ENCODE data around the gene DOK6. TPM values are rescaled to one million over a fixed set of nuclear protein-coding genes. Genes with fewer than 3 reads are reported as not detected.

DOK6 gene
- total RNA-seq, 1 donor: 2.1 TPM

DNA sequence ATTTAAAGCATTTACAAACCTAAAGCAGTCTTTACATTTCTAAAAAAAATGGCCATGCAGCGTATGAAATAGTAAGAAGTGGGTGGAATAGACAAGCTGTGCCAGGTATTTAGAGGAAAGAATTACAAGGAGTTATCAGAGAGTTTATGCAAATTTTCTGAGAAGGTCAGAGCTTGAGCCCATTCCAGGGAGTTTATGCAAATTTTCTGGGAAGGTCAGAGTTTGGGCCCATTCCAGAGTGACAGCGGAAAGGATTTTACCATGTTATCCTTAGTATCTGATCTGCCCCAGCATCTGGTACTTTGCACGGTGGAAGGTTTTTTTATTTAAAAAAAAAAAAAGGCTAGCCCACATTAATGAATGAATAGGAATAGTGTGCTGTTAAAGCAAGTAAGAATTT, 1.4 kb upstream of the DOK6 start:
- no peak for DNase-seq (ENCODE audit: low read depth)
- TF ChIP-seq, protein P1, sequence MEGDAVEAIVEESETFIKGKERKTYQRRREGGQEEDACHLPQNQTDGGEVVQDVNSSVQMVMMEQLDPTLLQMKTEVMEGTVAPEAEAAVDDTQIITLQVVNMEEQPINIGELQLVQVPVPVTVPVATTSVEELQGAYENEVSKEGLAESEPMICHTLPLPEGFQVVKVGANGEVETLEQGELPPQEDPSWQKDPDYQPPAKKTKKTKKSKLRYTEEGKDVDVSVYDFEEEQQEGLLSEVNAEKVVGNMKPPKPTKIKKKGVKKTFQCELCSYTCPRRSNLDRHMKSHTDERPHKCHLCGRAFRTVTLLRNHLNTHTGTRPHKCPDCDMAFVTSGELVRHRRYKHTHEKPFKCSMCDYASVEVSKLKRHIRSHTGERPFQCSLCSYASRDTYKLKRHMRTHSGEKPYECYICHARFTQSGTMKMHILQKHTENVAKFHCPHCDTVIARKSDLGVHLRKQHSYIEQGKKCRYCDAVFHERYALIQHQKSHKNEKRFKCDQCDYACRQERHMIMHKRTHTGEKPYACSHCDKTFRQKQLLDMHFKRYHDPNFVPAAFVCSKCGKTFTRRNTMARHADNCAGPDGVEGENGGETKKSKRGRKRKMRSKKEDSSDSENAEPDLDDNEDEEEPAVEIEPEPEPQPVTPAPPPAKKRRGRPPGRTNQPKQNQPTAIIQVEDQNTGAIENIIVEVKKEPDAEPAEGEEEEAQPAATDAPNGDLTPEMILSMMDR (IDR thresholded peaks at IDR 0.05; ENCODE audit: insufficient read depth, low read length): no peak
- no peak overlapping the region for H3K4me3 ChIP-seq (ENCODE audit: low read depth, low read length)

DNA sequence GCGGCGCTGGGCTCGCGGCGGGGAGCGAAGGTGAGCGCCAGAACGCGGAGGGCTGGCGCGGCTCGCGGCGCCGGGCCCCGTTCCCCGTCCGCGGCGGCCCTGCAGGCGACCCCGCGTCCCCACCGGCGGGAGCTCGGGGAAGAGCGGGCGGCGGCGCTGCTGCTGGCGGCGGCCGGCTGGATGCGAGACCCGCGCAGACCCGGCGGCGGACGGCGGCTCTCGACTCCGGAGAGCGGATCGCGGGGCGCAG, 213 bp downstream of the DOK6 start:
- TF ChIP-seq, protein P1 (IDR thresholded peaks at IDR 0.05; ENCODE audit: insufficient read depth, low read length): no peak
- peak overlapping the region; percentile 69 for H3K4me3 ChIP-seq (ENCODE audit: low read depth, low read length)
- DNase-seq (ENCODE audit: low read depth): no peak

DNA sequence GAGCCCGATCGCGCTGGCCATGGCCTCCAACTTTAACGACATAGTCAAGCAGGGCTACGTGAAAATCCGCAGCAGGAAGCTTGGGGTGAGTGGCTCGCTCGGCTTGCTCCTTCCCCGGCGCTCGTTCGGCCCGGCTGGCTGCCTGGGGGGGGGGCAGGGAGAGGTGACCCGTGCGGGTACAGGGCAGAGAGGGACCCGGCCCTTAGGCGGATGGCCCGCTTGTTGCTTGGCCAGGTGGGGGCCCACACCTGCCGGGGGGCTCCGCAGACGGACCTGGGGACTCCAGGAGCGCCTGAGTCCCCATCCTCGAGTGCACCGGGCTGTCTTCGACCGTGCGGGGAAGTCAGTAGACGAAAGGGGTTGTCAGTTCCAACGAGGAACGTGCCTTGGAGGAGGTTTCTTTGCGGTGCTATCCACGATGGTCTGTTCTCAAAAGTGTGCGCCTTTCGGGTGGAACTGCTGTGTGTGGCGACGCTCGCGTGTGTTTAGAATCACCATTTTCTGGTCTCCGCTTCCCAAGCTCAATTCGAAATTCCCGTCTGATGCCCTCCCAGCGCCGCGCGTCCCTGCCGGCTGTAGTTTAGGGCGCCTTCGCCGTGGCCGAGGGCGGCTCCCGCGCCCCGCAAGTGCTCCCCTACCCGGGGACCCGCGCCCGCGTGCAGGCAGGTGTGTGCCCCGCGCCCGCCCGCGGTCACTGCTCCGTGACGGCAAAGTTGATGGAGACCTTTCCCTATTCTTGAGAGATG, 711 bp downstream of the DOK6 start:
- TF ChIP-seq, protein P1 (IDR thresholded peaks at IDR 0.05; ENCODE audit: insufficient read depth, low read length): no peak
- H3K4me3 ChIP-seq (ENCODE audit: low read depth, low read length): peak overlapping the region; percentile 69
- DNase-seq (ENCODE audit: low read depth): peak; percentile 26

DNA sequence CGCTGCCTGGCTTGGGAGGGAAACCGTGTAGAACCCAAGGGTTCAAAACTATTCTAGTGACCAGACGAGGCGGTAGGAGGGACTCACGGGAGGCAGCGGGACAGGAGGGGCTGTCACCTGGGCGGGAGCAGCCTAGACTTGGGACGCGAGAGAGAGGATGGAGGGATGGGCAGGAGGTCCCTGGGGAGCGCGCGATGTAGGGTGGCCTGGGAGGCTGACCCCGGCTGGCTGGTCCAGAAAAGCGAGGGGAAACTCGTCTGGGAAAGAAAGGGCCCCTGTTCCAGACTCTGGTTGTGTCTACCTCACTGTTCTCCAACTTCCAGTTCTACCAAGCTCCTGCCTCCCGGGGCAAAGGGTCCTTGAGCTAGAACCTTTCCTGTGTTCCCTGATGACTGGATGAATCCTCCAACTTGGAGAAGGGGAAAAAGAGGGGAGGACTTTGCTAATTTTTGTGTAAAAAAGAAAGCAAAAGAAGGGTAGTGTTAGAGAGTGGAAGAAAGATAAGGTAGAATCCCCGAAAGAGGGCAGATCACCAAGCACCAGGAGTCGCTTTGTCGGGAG, 1.4 kb downstream of the DOK6 start:
- peak; percentile 2 for DNase-seq (ENCODE audit: low read depth)
- H3K4me3 ChIP-seq (ENCODE audit: low read depth, low read length): peak overlapping the region; percentile 69

DNA sequence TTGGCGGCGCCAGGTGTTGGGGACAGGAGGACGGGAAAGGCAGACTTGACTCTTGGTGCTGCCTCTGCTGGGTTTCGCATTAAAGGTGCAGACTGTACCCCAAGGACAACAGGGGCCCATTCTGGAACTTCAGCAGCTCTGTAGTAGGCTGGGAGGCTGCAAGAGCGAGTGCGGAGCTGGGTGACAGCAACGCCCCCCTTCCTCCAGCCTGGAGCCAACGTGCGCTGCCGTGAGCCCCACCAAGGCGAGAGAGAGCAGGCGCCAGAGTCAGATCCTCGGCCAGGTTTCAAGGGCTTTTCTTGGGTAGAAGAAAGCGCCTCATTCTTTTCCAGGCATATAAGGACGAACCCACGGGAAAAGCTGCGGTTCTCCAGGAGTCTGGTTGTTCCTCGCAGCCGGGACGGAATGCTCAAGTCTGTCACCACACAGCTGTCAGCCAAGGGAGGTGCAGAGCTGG, 1.9 kb downstream of the DOK6 start:
- H3K4me3 ChIP-seq (ENCODE audit: low read depth, low read length): no peak overlapping the region
- DNase-seq (ENCODE audit: low read depth): no peak
- TF ChIP-seq, protein P1 (IDR thresholded peaks at IDR 0.05; ENCODE audit: insufficient read depth, low read length): no peak

More for the DNA sequence above, 1.4 kb downstream of the DOK6 start:
- TF ChIP-seq, protein P1 (IDR thresholded peaks at IDR 0.05; ENCODE audit: insufficient read depth, low read length): no peak

DNA sequence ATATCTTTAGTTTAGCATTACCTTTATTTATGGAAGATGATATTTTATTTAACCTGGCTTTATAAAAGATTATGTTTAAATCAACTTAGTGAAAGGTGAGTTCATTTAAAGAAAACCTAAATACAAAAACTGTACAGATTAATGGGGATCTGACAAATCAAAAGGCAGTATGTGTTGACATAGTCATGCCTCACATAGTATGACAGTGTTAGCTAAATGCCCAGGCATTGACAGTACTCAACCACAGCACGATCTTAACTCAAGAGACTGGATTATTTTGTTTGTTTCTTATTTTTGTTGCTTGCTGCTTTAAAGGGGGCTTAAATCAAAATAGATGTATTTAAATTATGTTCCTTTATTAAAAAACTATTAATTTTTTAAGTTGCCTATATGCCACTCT, 7.8 kb downstream of the DOK6 start:
- DNase-seq (ENCODE audit: low read depth): no peak
- H3K4me3 ChIP-seq (ENCODE audit: low read depth, low read length): no peak overlapping the region
- TF ChIP-seq, protein P1 (IDR thresholded peaks at IDR 0.05; ENCODE audit: insufficient read depth, low read length): no peak

Data from fibroblast of the aortic adventitia (primary cell).